ENCODE measurements around the gene C1orf210. TPM values are rescaled to one million over a fixed set of nuclear protein-coding genes. Genes with fewer than 3 reads are reported as not detected.

C1orf210 gene
- polyA plus RNA-seq, 1 experiment: not detected

DNA sequence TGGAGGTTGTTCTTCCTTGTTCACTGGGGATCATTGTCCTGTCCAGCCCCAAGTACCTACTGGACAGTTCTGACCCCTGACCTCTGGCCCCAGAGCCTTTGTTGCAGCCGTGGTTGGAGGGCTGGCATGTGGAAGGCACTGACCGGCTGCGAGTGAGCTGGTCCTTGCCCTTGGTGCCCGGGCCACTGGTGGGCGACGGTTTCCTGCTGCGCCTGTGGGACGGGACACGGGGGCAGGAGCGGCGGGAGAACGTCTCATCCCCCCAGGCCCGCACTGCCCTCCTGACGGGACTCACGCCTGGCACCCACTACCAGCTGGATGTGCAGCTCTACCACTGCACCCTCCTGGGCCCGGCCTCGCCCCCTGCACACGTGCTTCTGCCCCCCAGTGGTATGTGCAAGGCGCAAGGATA is 26.8 kb upstream of the C1orf210 start:
- Histone ChIP-seq H3K4me3 (ENCODE audit: low read depth, low read length) (no peak overlapping the region), H3K36me3 (ENCODE audit: control insufficient read depth, insufficient read depth, low read length) (no peaks in the 10 kb centered on the region), H3K27me3 (ENCODE audit: control insufficient read depth, insufficient read depth, low read length) (no peaks in the 10 kb centered on the region)
- TF ChIP-seq, protein P1, sequence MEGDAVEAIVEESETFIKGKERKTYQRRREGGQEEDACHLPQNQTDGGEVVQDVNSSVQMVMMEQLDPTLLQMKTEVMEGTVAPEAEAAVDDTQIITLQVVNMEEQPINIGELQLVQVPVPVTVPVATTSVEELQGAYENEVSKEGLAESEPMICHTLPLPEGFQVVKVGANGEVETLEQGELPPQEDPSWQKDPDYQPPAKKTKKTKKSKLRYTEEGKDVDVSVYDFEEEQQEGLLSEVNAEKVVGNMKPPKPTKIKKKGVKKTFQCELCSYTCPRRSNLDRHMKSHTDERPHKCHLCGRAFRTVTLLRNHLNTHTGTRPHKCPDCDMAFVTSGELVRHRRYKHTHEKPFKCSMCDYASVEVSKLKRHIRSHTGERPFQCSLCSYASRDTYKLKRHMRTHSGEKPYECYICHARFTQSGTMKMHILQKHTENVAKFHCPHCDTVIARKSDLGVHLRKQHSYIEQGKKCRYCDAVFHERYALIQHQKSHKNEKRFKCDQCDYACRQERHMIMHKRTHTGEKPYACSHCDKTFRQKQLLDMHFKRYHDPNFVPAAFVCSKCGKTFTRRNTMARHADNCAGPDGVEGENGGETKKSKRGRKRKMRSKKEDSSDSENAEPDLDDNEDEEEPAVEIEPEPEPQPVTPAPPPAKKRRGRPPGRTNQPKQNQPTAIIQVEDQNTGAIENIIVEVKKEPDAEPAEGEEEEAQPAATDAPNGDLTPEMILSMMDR (IDR thresholded peaks at IDR 0.05; ENCODE audit: insufficient read depth, low read depth, low read length): no peak
- no peak for DNase-seq (ENCODE audit: low read depth)
- ChIA-PET CTCF (no interaction called here), POLR2A (no interaction called here)

DNA sequence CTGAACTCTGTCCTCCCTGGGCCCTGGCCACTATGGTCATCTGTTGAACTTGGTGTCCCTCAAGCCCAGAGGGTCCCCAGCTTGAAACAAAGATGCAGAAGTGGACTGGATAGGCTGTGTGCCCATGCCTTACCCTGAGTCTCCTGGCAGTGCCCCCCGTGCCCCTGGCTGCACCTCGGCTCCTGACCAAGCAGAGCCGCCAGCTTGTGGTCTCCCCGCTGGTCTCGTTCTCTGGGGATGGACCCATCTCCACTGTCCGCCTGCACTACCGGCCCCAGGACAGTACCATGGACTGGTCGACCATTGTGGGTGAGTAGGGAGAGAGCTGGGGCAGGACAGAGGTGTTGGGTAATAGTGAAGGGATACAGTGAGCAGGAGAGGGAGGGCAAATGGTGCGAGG is 26.1 kb upstream of the C1orf210 start:
- no peaks in the 10 kb centered on the region for H3K36me3 ChIP-seq (ENCODE audit: control insufficient read depth, insufficient read depth, low read length)
- TF ChIP-seq, protein P1 (IDR thresholded peaks at IDR 0.05; ENCODE audit: insufficient read depth, low read depth, low read length): no peak
- CTCF ChIA-PET: no interaction called here
- no peaks in the 10 kb centered on the region for H3K27me3 ChIP-seq (ENCODE audit: control insufficient read depth, insufficient read depth, low read length)
- POLR2A ChIA-PET: no interaction called here
- DNase-seq (ENCODE audit: low read depth): no peak
- no peak overlapping the region for H3K4me3 ChIP-seq (ENCODE audit: low read depth, low read length)

DNA sequence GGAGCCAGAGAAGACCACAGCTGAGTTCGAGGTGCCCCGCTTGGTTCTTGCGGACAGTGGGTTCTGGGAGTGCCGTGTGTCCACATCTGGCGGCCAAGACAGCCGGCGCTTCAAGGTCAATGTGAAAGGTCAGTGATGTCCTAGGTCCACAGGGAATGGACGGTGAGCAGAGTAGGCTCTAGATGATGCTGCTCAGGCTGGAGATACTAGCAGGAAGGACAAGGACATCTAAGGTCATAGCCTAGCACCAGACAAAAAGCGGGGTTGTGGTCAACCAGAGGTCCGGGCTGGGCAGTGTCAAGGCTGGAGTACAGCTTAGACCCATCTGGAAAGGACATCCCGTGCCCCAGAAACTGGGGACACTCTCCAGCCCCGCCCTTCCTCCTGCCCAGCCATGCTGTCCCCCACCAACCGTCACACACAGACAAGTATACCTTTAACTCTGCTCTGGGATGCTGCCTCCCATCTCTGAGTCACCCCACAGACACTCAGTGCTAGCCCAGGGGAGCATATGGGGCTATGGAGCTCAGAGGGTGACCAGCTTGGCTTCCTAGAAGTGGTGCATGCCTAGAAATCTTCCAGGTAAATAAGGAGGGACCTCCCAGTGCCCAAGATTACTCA is 24.1 kb upstream of the C1orf210 start:
- no peaks in the 10 kb centered on the region for H3K27me3 ChIP-seq (ENCODE audit: control insufficient read depth, insufficient read depth, low read length)
- ChIA-PET CTCF (no interaction called here), POLR2A (no interaction called here)
- no peaks in the 10 kb centered on the region for H3K36me3 ChIP-seq (ENCODE audit: control insufficient read depth, insufficient read depth, low read length)
- H3K4me3 ChIP-seq (ENCODE audit: low read depth, low read length): no peak overlapping the region
- DNase-seq (ENCODE audit: low read depth): no peak
- TF ChIP-seq, protein P1 (IDR thresholded peaks at IDR 0.05; ENCODE audit: insufficient read depth, low read depth, low read length): no peak

DNA sequence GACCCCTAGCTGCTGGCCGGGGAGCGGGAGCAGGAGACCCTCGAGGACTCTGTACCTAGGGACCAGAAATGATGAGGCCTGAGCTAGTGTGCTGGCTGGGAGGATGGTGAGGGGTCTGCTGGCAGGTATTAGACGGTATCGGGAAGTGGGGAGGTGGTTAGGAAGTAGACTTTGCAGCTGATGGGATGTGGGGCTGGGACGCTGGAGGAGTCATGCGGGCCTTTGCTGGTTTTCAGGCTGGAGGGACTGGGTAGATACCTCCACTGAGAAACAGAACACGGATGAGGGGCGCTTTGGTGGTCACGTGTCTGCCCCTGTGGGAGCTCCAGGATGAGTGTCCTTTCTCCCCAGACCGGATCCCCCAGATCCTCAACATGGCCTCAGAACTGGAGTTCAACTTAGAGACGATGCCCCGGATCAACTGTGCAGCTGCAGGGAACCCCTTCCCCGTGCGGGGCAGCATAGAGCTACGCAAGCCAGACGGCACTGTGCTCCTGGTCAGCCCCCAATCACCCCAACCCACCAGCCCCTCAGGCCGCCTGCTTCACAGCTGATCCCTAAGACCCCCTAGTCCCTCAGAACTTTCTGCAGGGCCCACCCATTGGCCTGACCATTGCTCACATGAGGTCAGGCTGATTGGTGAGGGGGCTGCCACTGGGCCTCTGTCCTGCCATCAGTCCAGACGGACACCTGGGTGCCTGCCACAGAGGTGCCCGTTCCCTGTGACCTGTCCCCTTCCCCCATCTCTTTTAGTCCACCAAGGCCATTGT is 23.4 kb upstream of the C1orf210 start:
- H3K4me3 ChIP-seq (ENCODE audit: low read depth, low read length): no peak overlapping the region
- H3K36me3 ChIP-seq (ENCODE audit: control insufficient read depth, insufficient read depth, low read length): no peaks in the 10 kb centered on the region
- ChIA-PET POLR2A (no interaction called here), CTCF (interaction anchor here (1.5 kb wide), 1 partner anchor 82 kb away, joined by 3 read pairs; no protein-coding TSS in a partner anchor)
- H3K27me3 ChIP-seq (ENCODE audit: control insufficient read depth, insufficient read depth, low read length): no peaks in the 10 kb centered on the region
- DNase-seq (ENCODE audit: low read depth): no peak
- TF ChIP-seq, protein P1 (IDR thresholded peaks at IDR 0.05; ENCODE audit: insufficient read depth, low read depth, low read length): no peak

DNA sequence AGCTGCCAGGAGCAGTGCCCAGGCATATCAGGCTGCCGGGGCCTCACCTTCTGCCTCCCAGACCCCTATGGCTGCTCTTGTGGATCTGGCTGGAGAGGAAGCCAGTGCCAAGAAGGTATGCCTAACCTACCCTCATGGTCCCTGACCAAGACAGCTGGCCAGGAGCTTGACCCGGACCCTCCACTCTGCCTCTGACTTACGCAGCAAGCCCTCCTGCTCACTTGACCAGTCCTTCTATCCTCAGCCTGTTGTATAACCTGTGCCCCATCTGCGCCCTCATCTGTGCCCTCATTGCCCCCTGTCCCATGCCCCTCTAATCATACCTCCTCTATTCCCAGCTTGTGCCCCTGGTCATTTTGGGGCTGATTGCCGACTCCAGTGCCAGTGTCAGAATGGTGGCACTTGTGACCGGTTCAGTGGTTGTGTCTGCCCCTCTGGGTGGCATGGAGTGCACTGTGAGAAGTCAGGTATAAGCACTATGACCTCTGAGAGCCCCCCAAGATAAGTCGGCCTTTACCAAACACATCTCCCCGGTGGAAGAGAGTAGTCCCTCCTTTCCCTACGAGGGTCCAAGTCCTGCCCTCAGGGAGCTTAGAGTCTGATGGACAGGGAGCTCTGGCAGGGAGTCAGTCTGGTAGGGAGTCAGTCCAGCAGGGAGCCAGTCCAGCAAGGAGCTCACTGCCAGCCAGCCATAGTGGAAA is 22.2 kb upstream of the C1orf210 start:
- H3K27me3 ChIP-seq (ENCODE audit: control insufficient read depth, insufficient read depth, low read length): 0 out of 2 replicates have a peak, but pooled peaks cover 1% of the 10 kb centered on the region
- ChIA-PET CTCF (interaction anchor here (0.7 to 1.5 kb wide), 3 partner anchors 11 to 81 kb away, joined by 3 to 4 read pairs (median 3); no protein-coding TSS in a partner anchor), POLR2A (no interaction called here)
- no peak for DNase-seq (ENCODE audit: low read depth)
- H3K4me3 ChIP-seq (ENCODE audit: low read depth, low read length): no peak overlapping the region
- TF ChIP-seq, protein P1 (IDR thresholded peaks at IDR 0.05; ENCODE audit: insufficient read depth, low read depth, low read length): no peak
- no peaks in the 10 kb centered on the region for H3K36me3 ChIP-seq (ENCODE audit: control insufficient read depth, insufficient read depth, low read length)
